K562 (cell line): ENCODE results near the gene USHBP1. TPM values are rescaled to one million over a fixed set of nuclear protein-coding genes. Genes with fewer than 3 reads are reported as not detected.

Source experiments
- ELK3 ChIP-seq: fragments of 450-650 bp; formaldehyde crosslinking; IDR thresholded peaks from 2 replicates; pipeline ENCODE4 v1.4.0; 2020; ENCODE audit warnings: mild to moderate bottlenecking
- ILF3 ChIP-seq: fragments of 450-650 bp; IDR thresholded peaks from 2 replicates; pipeline ENCODE4 v1.6.1; 2018; ENCODE audit warnings: antibody characterized with exemption, mild to moderate bottlenecking, moderate library complexity, borderline replicate concordance
- MEF2D ChIP-seq: conservative IDR thresholded peaks from 2 replicates; pipeline ENCODE4 v1.6.1; 2016; ENCODE audit warnings: low read depth, missing genetic modification characterization, missing compliant biosample characterization
- MGA ChIP-seq: fragments of 450-650 bp; IDR thresholded peaks from 2 replicates; pipeline ENCODE4 v1.6.1; 2016; ENCODE audit warnings: mild to moderate bottlenecking, moderate library complexity
- SAFB ChIP-seq: fragments of 200-400 bp; formaldehyde crosslinking; IDR thresholded peaks from 2 replicates; pipeline ENCODE4 v1.6.1; 2017; ENCODE audit warnings: low read depth, low read length, borderline replicate concordance
- SETDB1 ChIP-seq: IDR thresholded peaks from one replicate; pipeline ENCODE4 v1.6.1; 2012; ENCODE audit warnings: low read length, control low read depth, inconsistent platforms
- SMARCA5 ChIP-seq: fragments of 450-650 bp; IDR thresholded peaks from 2 replicates; pipeline ENCODE4 v1.6.1; 2016
- ZNF707 ChIP-seq: fragments of 250-450 bp; sonication (Bioruptor Pico); conservative IDR thresholded peaks from 2 replicates; pipeline ENCODE4 v1.8.0; 2022; ENCODE audit warnings: inconsistent platforms, mild to moderate bottlenecking, moderate library complexity
- polyA plus RNA-seq, 8 experiments: library from polyadenylated mRNA; depleted of rRNA in 4 of 8; stranded (reverse) in 5 of 8; unstranded in 3 of 8; fragments of >200 nt; fragmentation: Nextera tagmentation in 2 of 8; fragmentation: Illumina TruSeq in 1 of 8; extraction: Ambion mirVana in 2 of 8; extraction: Trizol in 1 of 8; gene quantifications; 2 replicates each; pipeline versions ENCODE4 v1.2.1 to v1.2.3, GENCODE V29; 2011 to 2014; ENCODE audit warnings: inconsistent platforms in 1 of 8, missing spikeins in 1 of 8
- total RNA-seq, 7 experiments: library from RNA; depleted of rRNA in 6 of 7; stranded (reverse); fragments of >200 nt in 6 of 7; fragmentation: Illumina TruSeq in 2 of 7; extraction: Trizol in 2 of 7; gene quantifications; 2 replicates each; pipeline versions ENCODE4 v1.2.1 to v1.2.3, GENCODE V29; 2011 to 2021; ENCODE audit warnings: low replicate concordance in 1 of 7
- TF ChIP-seq, protein P1 (sequence below): fragments of 450-650 bp; IDR thresholded peaks from one replicate; pipeline ENCODE4 v1.6.1; 2018; ENCODE audit warnings: mild to moderate bottlenecking, moderate library complexity; ENCODE audit not compliant: partially characterized antibody
- TF ChIP-seq, protein P2 (sequence below): fragments of 450-650 bp; IDR thresholded peaks from 2 replicates; pipeline ENCODE4 v1.6.1; 2016
- TF ChIP-seq, protein P3 (sequence below), 2 experiments: fragments of 200-800 bp in 1 of 2; sonication (Bioruptor generic) in 1 of 2; sonication (generic) in 1 of 2; formaldehyde crosslinking in 1 of 2; IDR thresholded peaks in 1 of 2; conservative IDR thresholded peaks in 1 of 2; 2 replicates each; pipeline versions ENCODE4 v1.5.0 to v1.6.1; 2016 to 2020; ENCODE audit warnings: missing compliant biosample characterization in 1 of 2, missing genetic modification characterization in 1 of 2, missing genetic modification reagents in 1 of 2

The USHBP1 gene
- total and polyA plus RNA-seq, 9 of the 15 experiments (the other 6 are each of a cell fraction or from before 2014, with no cell fraction given) = 0.03 to 0.10 (median 0.05) TPM; not detected in 5

GRCh38 chr19:17227798-17228367 lies 36.7 kb downstream of the USHBP1 start (continued):
- TF ChIP-seq MGA = peak; percentile 27; the same call in 1 of the 2 replicates
- TF ChIP-seq SMARCA5 = no peak
- TF ChIP-seq ELK3 = no peak
- no peak for TF ChIP-seq SETDB1
- no peak for TF ChIP-seq SAFB
- TF ChIP-seq, protein P1, sequence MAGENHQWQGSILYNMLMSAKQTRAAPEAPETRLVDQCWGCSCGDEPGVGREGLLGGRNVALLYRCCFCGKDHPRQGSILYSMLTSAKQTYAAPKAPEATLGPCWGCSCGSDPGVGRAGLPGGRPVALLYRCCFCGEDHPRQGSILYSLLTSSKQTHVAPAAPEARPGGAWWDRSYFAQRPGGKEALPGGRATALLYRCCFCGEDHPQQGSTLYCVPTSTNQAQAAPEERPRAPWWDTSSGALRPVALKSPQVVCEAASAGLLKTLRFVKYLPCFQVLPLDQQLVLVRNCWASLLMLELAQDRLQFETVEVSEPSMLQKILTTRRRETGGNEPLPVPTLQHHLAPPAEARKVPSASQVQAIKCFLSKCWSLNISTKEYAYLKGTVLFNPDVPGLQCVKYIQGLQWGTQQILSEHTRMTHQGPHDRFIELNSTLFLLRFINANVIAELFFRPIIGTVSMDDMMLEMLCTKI = no peak
- no peak for TF ChIP-seq MEF2D (tag)
- TF ChIP-seq ZNF707 = no peak
- TF ChIP-seq ILF3 = no peak
- TF ChIP-seq, protein P2, sequence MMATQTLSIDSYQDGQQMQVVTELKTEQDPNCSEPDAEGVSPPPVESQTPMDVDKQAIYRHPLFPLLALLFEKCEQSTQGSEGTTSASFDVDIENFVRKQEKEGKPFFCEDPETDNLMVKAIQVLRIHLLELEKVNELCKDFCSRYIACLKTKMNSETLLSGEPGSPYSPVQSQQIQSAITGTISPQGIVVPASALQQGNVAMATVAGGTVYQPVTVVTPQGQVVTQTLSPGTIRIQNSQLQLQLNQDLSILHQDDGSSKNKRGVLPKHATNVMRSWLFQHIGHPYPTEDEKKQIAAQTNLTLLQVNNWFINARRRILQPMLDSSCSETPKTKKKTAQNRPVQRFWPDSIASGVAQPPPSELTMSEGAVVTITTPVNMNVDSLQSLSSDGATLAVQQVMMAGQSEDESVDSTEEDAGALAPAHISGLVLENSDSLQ = no peak
- TF ChIP-seq, protein P3, sequence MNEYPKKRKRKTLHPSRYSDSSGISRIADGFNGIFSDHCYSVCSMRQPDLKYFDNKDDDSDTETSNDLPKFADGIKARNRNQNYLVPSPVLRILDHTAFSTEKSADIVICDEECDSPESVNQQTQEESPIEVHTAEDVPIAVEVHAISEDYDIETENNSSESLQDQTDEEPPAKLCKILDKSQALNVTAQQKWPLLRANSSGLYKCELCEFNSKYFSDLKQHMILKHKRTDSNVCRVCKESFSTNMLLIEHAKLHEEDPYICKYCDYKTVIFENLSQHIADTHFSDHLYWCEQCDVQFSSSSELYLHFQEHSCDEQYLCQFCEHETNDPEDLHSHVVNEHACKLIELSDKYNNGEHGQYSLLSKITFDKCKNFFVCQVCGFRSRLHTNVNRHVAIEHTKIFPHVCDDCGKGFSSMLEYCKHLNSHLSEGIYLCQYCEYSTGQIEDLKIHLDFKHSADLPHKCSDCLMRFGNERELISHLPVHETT (CRISPR knock-in tag; conservative IDR thresholded peaks at IDR 0.05 in 1 of 2, IDR thresholded peaks at IDR 0.05 in 1 of 2) = no peak
